Neural crest cell (in vitro differentiated cells): ENCODE data around the gene PIGQ. TPM values are rescaled to one million over a fixed set of nuclear protein-coding genes. Genes with fewer than 3 reads are reported as not detected.
A peak's percentile ranks its signal among the peaks of the same experiment; 100 is the strongest.

Experiments used
- DNase-seq: peaks from one replicate; pipeline ENCODE4 v3.0.0; 2021; ENCODE audit warnings: low read depth, mixed read lengths, low spot score
- H3K27ac Mint-ChIP-seq: one replicate; pipeline ENCODE4 v1.8.0; 2021; ENCODE audit warnings: mild to moderate bottlenecking, mixed read lengths; ENCODE audit not compliant: unreplicated experiment
- H3K27me3 Mint-ChIP-seq: 2 replicates; pipeline ENCODE4 v1.8.0; 2021; ENCODE audit warnings: low read depth, mild to moderate bottlenecking, mixed read lengths
- H3K36me3 Mint-ChIP-seq: 2 replicates; pipeline ENCODE4 v1.8.0; 2021; ENCODE audit warnings: low read depth, mild to moderate bottlenecking, mixed read lengths
- H3K4me1 Mint-ChIP-seq: 2 replicates; pipeline ENCODE4 v1.8.0; 2021; ENCODE audit warnings: mixed read lengths
- H3K4me3 Mint-ChIP-seq: one replicate; pipeline ENCODE4 v1.8.0; 2021; ENCODE audit warnings: mild to moderate bottlenecking, mixed read lengths
- H3K9me3 Mint-ChIP-seq: 2 replicates; pipeline ENCODE4 v1.8.0; 2021; ENCODE audit warnings: mixed read lengths
- total RNA-seq: library from RNA; stranded (reverse); gene quantifications from 2 replicates; pipeline ENCODE4 v1.2.1, GENCODE V29; 2021
- TF ChIP-seq, protein P1 (sequence below): fragments of 200-600 bp; sonication (generic); conservative IDR thresholded peaks from 2 replicates; pipeline ENCODE4 v1.5.0; 2021; ENCODE audit warnings: antibody characterized with exemption, mild to moderate bottlenecking

The PIGQ gene
- total RNA-seq, 1 donor from 2014 or later: 91.7 TPM

DNA sequence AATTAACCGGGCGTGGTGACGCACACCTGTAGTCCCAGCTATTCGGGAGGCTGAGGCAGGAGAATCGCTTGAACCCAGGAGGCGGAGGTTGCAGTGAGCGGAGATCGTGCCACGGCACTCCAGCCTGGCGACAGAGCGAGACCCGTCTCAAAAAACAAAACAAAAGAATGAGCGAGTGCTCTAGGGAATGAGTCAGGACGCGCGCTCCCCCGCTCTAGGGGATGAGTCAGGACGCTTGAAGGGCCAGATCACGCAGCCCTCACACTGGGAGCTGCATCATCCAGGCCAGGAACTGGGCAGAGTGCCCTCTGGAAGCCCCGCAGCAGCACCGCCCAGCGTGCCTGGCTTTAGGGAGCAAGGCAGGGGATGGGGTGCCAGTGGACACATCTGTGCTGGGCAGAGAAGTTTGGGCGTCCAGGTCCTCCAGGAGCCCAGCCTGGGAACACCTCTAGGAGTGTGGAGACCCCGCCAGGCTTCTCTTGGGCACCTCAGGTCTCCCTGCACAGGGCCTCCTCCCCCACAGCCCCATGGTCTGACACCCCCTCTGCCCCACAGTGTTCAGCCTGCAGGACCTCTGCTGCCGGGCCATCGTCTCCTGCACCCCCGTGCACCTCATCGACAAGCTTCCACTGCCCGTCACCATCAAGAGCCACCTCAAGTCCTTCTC, 57.2 kb downstream of the PIGQ start:
- DNase-seq: no peak
- Mint-ChIP-seq H3K9me3 (no peaks in the 10 kb centered on the region), H3K36me3 (peaks cover 3% of the 10 kb centered on the region), H3K4me1 (peaks cover 25% of the 10 kb centered on the region), H3K27me3 (peaks cover 2% of the 10 kb centered on the region), H3K4me3 (peak overlapping the region; percentile 54), H3K27ac (no peak overlapping the region)
- TF ChIP-seq, protein P1, sequence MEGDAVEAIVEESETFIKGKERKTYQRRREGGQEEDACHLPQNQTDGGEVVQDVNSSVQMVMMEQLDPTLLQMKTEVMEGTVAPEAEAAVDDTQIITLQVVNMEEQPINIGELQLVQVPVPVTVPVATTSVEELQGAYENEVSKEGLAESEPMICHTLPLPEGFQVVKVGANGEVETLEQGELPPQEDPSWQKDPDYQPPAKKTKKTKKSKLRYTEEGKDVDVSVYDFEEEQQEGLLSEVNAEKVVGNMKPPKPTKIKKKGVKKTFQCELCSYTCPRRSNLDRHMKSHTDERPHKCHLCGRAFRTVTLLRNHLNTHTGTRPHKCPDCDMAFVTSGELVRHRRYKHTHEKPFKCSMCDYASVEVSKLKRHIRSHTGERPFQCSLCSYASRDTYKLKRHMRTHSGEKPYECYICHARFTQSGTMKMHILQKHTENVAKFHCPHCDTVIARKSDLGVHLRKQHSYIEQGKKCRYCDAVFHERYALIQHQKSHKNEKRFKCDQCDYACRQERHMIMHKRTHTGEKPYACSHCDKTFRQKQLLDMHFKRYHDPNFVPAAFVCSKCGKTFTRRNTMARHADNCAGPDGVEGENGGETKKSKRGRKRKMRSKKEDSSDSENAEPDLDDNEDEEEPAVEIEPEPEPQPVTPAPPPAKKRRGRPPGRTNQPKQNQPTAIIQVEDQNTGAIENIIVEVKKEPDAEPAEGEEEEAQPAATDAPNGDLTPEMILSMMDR: no peak

- peaks cover 3% of the 10 kb centered on the region for H3K36me3 Mint-ChIP-seq
- H3K4me1 Mint-ChIP-seq: peaks cover 22% of the 10 kb centered on the region
- peaks cover 2% of the 10 kb centered on the region for H3K27me3 Mint-ChIP-seq
- no peaks in the 10 kb centered on the region for H3K9me3 Mint-ChIP-seq
- H3K4me3 Mint-ChIP-seq: no peak overlapping the region
- no peak overlapping the region for H3K27ac Mint-ChIP-seq
- TF ChIP-seq, protein P1: no peak
- DNase-seq: no peak
Measured at GRCh38 chr16:627454-628239, 57.9 kb downstream of the PIGQ start.

GRCh38 chr16:628321-629061, 58.7 kb downstream of the PIGQ start:
- Mint-ChIP-seq H3K4me1 (peaks cover 22% of the 10 kb centered on the region), H3K27me3 (peaks cover 2% of the 10 kb centered on the region), H3K36me3 (peaks cover 3% of the 10 kb centered on the region), H3K4me3 (peak overlapping the region; percentile 84), H3K9me3 (no peaks in the 10 kb centered on the region), H3K27ac (peak overlapping the region; percentile 86)
- no peak for DNase-seq
- TF ChIP-seq, protein P1: no peak

GRCh38 chr16:629185-629832, 59.5 kb downstream of the PIGQ start:
- Mint-ChIP-seq H3K9me3 (no peaks in the 10 kb centered on the region), H3K36me3 (peaks cover 3% of the 10 kb centered on the region), H3K4me1 (peaks cover 16% of the 10 kb centered on the region), H3K27ac (peak overlapping the region; percentile 86), H3K27me3 (peaks cover 2% of the 10 kb centered on the region), H3K4me3 (peak overlapping the region; percentile 84)
- TF ChIP-seq, protein P1: no peak
- peak; percentile 58 for DNase-seq

GRCh38 chr16:629833-630248, 60.1 kb downstream of the PIGQ start:
- peak; percentile 65 for DNase-seq
- H3K27me3 Mint-ChIP-seq: peaks cover 2% of the 10 kb centered on the region
- no peaks in the 10 kb centered on the region for H3K9me3 Mint-ChIP-seq
- H3K36me3 Mint-ChIP-seq: peaks cover 3% of the 10 kb centered on the region
- peak overlapping the region; percentile 75 for H3K27ac Mint-ChIP-seq
- peak overlapping the region; percentile 84 for H3K4me3 Mint-ChIP-seq
- peaks cover 16% of the 10 kb centered on the region for H3K4me1 Mint-ChIP-seq
- TF ChIP-seq, protein P1: no peak
